ENCODE data around the gene ARHGEF10L.

- TF ChIP-seq ZNF664 (tag by site-specific recombination; IDR thresholded peaks at IDR 0.05) (no peak), REPIN1 (tag by site-specific recombination; IDR thresholded peaks at IDR 0.05; ENCODE audit: low read depth) (no peak), ZNF660 (tag by site-specific recombination; IDR thresholded peaks at IDR 0.05) (no peak), TCF7L2 (IDR thresholded peaks at IDR 0.05; ENCODE audit: borderline replicate concordance, low read depth, low read length) (no peak), HIC1 (tag by site-specific recombination; IDR thresholded peaks at IDR 0.05) (no peak), CTCF (tag by site-specific recombination; IDR thresholded peaks at IDR 0.05) (no peak), ZNF639 (tag by site-specific recombination; IDR thresholded peaks at IDR 0.05) (no peak), ZNF416 (tag by site-specific recombination; IDR thresholded peaks at IDR 0.05) (no peak), SETDB1 (IDR thresholded peaks at IDR 0.05; ENCODE audit: insufficient read length, low read length) (no peak), ZFP41 (tag by site-specific recombination; IDR thresholded peaks at IDR 0.05; ENCODE audit: borderline replicate concordance) (no peak), ZXDB (tag by site-specific recombination; IDR thresholded peaks at IDR 0.05) (no peak)
- TF ChIP-seq, protein P1, sequence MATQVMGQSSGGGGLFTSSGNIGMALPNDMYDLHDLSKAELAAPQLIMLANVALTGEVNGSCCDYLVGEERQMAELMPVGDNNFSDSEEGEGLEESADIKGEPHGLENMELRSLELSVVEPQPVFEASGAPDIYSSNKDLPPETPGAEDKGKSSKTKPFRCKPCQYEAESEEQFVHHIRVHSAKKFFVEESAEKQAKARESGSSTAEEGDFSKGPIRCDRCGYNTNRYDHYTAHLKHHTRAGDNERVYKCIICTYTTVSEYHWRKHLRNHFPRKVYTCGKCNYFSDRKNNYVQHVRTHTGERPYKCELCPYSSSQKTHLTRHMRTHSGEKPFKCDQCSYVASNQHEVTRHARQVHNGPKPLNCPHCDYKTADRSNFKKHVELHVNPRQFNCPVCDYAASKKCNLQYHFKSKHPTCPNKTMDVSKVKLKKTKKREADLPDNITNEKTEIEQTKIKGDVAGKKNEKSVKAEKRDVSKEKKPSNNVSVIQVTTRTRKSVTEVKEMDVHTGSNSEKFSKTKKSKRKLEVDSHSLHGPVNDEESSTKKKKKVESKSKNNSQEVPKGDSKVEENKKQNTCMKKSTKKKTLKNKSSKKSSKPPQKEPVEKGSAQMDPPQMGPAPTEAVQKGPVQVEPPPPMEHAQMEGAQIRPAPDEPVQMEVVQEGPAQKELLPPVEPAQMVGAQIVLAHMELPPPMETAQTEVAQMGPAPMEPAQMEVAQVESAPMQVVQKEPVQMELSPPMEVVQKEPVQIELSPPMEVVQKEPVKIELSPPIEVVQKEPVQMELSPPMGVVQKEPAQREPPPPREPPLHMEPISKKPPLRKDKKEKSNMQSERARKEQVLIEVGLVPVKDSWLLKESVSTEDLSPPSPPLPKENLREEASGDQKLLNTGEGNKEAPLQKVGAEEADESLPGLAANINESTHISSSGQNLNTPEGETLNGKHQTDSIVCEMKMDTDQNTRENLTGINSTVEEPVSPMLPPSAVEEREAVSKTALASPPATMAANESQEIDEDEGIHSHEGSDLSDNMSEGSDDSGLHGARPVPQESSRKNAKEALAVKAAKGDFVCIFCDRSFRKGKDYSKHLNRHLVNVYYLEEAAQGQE (tag by site-specific recombination; IDR thresholded peaks at IDR 0.05): no peak
- TF ChIP-seq, protein P2, sequence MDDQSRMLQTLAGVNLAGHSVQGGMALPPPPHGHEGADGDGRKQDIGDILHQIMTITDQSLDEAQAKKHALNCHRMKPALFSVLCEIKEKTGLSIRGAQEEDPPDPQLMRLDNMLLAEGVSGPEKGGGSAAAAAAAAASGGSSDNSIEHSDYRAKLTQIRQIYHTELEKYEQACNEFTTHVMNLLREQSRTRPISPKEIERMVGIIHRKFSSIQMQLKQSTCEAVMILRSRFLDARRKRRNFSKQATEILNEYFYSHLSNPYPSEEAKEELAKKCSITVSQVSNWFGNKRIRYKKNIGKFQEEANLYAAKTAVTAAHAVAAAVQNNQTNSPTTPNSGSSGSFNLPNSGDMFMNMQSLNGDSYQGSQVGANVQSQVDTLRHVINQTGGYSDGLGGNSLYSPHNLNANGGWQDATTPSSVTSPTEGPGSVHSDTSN (CRISPR knock-in tag; IDR thresholded peaks at IDR 0.05): no peak
These were observed 925 bp upstream of the ARHGEF10L start for GRCh38 chr1:17538428-17539117.
